Hippocampal formation (tissue), 2 donors: ENCODE measurements around the gene ADGRG1.

Experiments used
- DNase-seq, 2 donors: peaks; one replicate each; lab custom pipeline; 2025; lab: John Stamatoyannopoulos, UW

The ADGRG1 gene

GRCh38 chr16:57648581-57649442 is 20.4 kb downstream of the ADGRG1 start:
- DNase-seq: peak; percentile 61 to 78

DNA sequence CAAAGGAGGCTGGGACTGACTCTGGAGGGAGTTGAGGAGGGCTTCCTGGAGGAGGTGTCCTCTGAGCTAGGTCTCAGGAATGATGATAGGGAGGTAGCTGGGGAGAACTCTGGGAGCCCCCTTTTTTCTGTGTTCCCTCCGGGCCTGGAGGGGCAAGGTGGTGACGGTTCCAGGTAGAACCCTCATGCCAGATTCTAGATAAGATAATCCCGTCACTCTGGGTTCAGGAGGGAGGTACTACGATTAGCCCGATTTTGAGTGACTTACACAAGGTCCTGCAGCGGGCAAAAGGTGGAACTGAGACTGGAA is 21.0 kb downstream of the ADGRG1 start:
- DNase-seq: no peak

GRCh38 chr16:57649846-57650245 is 21.4 kb downstream of the ADGRG1 start:
- no peak for DNase-seq

DNA sequence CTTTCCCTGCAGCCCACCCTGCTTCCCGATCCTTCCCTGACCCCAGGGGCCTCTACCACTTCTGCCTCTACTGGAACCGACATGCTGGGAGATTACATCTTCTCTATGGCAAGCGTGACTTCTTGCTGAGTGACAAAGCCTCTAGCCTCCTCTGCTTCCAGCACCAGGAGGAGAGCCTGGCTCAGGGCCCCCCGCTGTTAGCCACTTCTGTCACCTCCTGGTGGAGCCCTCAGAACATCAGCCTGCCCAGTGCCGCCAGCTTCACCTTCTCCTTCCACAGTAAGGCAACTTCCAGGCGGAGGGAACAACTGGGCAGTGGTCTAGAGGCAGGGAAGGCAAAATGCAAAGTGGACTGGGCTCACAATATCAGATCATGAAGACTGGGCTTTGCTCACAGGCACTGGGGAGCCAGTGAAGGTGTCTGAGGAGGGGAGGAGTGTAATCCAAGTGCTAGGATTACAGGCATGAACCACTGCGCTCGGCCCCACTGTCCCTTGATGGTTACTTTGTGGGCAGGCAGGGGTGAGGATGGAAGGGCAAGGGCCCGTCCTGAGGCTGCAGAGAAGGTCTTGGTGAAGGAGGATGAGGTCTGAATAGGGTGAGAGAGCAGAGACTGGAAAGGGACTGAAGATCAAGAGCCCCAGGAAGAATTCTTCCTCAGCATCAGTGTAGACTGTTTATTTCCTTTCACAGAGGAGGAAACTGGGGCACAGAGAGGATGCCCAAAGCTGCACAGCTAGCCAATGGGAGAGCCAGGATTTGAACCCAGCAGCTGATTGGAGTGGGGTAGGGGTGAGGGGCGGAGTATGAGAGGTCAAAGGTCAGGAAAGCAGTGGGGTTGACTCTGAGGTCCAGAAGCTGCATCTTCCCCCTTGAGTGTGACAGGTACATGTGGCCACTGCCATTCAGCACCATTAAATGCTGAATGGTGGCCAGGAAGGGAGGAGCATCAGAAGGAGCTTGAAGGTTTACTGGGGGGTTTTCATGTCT is 23.2 kb downstream of the ADGRG1 start:
- DNase-seq: no peak

- no peak for DNase-seq
Observed at GRCh38 chr16:57652695-57653471, 24.5 kb downstream of the ADGRG1 start.

DNA sequence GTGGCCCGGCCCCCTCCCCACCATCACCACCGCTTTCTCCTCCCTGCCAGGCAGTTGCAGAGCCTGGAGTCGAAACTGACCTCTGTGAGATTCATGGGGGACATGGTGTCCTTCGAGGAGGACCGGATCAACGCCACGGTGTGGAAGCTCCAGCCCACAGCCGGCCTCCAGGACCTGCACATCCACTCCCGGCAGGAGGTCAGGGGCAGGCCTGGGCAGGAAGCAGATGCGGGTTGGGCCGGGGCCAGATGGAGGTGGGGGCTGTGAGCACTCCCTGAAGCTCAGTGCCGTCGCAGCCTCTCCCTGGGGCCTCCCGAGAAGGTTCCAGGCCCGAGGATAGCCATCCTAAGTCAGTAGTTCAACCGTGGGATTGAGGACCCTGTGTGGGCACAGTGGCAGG is 25.5 kb downstream of the ADGRG1 start:
- DNase-seq: no peak

- DNase-seq: no peak
Observed at GRCh38 chr16:57656342-57656955, 28.0 kb downstream of the ADGRG1 start.

GRCh38 chr16:57657228-57657627 is 28.8 kb downstream of the ADGRG1 start:
- no peak for DNase-seq

DNA sequence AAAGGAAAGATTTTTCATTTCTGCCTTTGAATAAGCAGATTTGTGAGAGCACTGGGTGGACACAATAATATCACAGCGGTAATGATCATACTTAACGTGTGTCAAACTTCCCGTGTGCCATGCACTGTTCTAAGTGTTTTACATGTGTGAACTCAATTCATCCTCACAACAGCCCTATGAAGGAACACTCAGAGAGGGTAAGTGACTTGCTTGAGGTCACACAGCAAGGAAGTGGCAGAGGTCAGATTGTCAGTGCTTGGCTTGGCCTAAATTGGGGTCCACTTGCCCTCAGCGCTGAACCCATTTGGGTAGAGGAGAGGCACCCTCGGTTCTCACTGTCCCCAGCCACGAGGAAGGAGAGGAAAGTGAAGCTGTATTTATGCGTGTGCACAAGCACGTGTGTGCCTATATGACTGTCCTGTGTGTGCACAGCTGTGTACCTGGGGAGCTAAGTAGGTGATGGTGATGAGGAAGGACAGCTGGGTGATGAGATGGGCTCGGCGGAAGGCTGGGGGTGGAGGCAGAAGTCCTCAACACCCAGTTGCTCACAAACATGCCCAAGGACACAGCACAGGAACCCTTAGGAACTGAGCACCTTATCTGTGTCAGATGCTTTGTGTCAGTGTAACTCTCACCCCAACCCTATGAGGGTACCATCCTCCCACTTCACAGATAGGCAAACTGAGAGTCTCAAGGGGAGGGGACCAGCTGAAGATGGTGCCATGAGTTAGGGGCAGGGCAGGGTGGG is 29.9 kb downstream of the ADGRG1 start:
- no peak for DNase-seq

DNA sequence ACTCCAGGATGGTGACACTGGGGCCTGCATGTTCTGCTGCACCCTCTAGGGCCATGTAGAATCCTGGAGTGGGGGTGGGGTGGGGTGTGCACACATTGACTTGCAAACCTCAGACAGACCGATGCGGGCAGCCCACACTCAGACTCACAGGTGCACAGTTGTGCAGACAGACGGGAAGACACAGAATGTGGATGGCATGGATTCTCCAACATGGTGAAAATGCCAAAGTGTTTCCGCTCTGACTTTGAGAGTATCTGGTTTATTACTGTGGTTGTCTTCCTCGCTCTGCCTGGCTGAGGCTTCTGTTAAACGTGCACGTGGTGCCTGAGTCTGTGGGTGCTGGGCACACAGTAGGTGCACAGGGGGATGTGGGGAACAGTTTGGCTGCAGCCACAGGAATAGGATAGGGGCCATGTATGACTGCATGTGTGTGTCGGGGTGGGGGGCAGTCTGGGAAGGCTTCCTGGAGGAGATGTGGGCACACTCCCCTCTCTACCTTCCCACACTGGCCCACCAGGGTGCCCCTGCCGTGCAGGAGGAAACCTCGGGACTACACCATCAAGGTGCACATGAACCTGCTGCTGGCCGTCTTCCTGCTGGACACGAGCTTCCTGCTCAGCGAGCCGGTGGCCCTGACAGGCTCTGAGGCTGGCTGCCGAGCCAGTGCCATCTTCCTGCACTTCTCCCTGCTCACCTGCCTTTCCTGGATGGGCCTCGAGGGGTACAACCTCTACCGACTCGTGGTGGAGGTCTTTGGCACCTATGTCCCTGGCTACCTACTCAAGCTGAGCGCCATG is 30.6 kb downstream of the ADGRG1 start:
- no peak for DNase-seq

DNA sequence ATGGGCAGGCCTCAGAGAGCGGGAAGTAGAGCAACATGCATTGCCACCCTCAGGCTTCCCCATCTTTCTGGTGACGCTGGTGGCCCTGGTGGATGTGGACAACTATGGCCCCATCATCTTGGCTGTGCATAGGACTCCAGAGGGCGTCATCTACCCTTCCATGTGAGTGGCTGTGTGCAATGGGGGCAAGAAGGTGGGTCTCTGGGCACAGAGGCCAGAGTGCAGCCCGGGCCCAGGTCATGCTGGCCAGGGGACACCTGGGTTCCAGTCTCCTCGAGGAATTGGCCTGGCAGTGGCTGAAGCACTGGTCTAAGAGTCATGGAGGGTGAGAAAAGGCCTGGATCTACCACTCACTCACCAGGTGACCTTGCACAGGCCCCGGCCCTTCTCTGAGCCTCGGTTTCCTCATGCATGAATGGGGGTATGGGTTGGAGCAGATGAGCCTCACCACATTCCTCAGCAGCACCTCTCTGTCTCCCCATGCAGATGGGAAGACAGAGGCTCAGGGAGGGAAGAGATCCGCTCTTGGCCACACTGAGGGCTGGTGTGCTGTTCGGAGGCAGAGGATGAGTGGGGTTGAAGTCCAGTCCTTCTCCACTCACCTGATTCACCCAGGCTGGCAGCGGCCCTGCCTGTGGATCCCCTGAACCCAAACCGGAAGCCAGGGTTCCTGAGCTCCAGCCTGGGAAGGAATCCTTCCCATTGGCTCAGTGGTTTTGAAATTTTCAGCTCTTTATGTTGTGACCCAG is 32.5 kb downstream of the ADGRG1 start:
- DNase-seq: no peak

- no peak for DNase-seq
Observed at GRCh38 chr16:57661510-57661909, 33.1 kb downstream of the ADGRG1 start.

GRCh38 chr16:57661936-57662906 is 33.8 kb downstream of the ADGRG1 start:
- no peak for DNase-seq

GRCh38 chr16:57663436-57663835 is 35.0 kb downstream of the ADGRG1 start:
- DNase-seq: no peak

- DNase-seq: no peak
Observed at GRCh38 chr16:57663917-57664661, 35.7 kb downstream of the ADGRG1 start.

- no peak for DNase-seq
Observed at GRCh38 chr16:57664662-57665025, 36.2 kb downstream of the ADGRG1 start.

- DNase-seq: no peak
Observed at GRCh38 chr16:57665541-57665940, 37.1 kb downstream of the ADGRG1 start.
